Body of pancreas (tissue), 4 donors: Measurements from ENCODE around the gene RANBP17. TPM values are rescaled to one million over a fixed set of nuclear protein-coding genes. Genes with fewer than 3 reads are reported as not detected.
"Not testable (repeated sequence)": the region's sequence is repeated elsewhere in the genome, so short reads cannot be mapped to it uniquely, and the experiment has no call there.

Experiments used
- ATAC-seq: fragments of 150-250 bp; one replicate; pipeline ENCODE4 v1.9.1; 2016
- DNase-seq, 4 donors: peaks; one replicate each; pipeline ENCODE4 v3.0.0-alpha.2; 2019
- H3K27ac ChIP-seq, 4 donors: fragments of 200-600 bp; sonication (generic); 1 replicate in 3 of 4; 2 replicates in 1 of 4; pipeline versions ENCODE4 v1.5.1 to v1.6.1; 2016 to 2019; ENCODE audit warnings: mild to moderate bottlenecking in 1 of 4, mixed read lengths in 1 of 4, moderate library complexity in 1 of 4
- H3K27me3 ChIP-seq, 2 donors: fragments of 200-600 bp; sonication (generic); one replicate each; pipeline ENCODE4 v1.6.0; 2016; ENCODE audit warnings: mild to moderate bottlenecking in 1 of 2
- H3K36me3 ChIP-seq, 2 donors: fragments of 200-600 bp; sonication (generic); replicated peaks in 1 of 2; 2 replicates each; pipeline ENCODE4 v1.5.1; 2016; ENCODE audit warnings: low read depth in 2 of 2; ENCODE audit not compliant: insufficient read depth in 1 of 2
- H3K4me1 ChIP-seq: fragments of 200-600 bp; sonication (generic); one replicate; pipeline ENCODE4 v1.6.0; 2016
- H3K4me3 ChIP-seq, 2 donors: fragments of 200-600 bp; sonication (generic); 1 replicate in 1 of 2; 2 replicates in 1 of 2; pipeline ENCODE4 v1.5.1; 2016 to 2019
- H3K9me3 ChIP-seq, 3 donors: fragments of 200-600 bp; sonication (generic); 1 replicate in 2 of 3; 2 replicates in 1 of 3; pipeline ENCODE4 v1.5.1; 2016
- CTCF ChIP-seq, 7 experiments: fragments of 450-650 bp in 4 of 7; fragments of 200-600 bp in 3 of 7; sonication (generic) in 3 of 7; IDR thresholded peaks; one replicate each; pipeline ENCODE4 v1.5.1; 2016 to 2019; ENCODE audit warnings: antibody characterized with exemption in 7 of 7
- POLR2A ChIP-seq, 3 donors: fragments of 450-650 bp; IDR thresholded peaks; one replicate each; pipeline ENCODE4 v1.6.1; 2016; ENCODE audit warnings: antibody characterized with exemption in 3 of 3, mild to moderate bottlenecking in 2 of 3
- WGBS, 2 donors: methylation state at CpG; one replicate each; pipeline ENCODE4 v1.1.5; 2017; 5-methylcytosine and 5-hydroxymethylcytosine counted together
- intact Hi-C: fragments of 100-400 bp; cut with DNase I; formaldehyde crosslinking; loops from one replicate; pipeline ENCODE4 v1.15.1; 2023
- total RNA-seq, 2 donors: library from RNA; depleted of rRNA; stranded (reverse); fragments of >200 nt; gene quantifications; one replicate each; pipeline ENCODE4 v1.1.0, GENCODE V29; 2016

The RANBP17 gene
- total RNA-seq, 2 donors from 2014 or later: 6.6 to 9.1 TPM

- DNase-seq (no peak), ATAC-seq (no peak)
- no peak overlapping the region for H3K27ac ChIP-seq
- TF ChIP-seq CTCF (IDR thresholded peaks at IDR 0.05) (no peak), POLR2A (IDR thresholded peaks at IDR 0.05) (no peak)
- no peaks in the 10 kb centered on the region for H3K27me3 ChIP-seq
- H3K4me3 ChIP-seq: no peak overlapping the region
- no peaks in the 10 kb centered on the region for H3K4me1 ChIP-seq
- intact Hi-C loops: no loop called here
- H3K9me3 ChIP-seq: no peaks in the 10 kb centered on the region
- H3K36me3 ChIP-seq: no peaks in the 10 kb centered on the region
These were observed 304.9 kb downstream of the RANBP17 start for GRCh38 chr5:171166766-171167165.

- Histone ChIP-seq H3K9me3 (no peaks in the 10 kb centered on the region), H3K4me1 (no peaks in the 10 kb centered on the region), H3K4me3 (no peak overlapping the region), H3K27me3 (no peaks in the 10 kb centered on the region), H3K27ac (no peak overlapping the region), H3K36me3 (no peaks in the 10 kb centered on the region)
- no peak for ATAC-seq
- DNase-seq: no peak
- no peak for TF ChIP-seq POLR2A (IDR thresholded peaks at IDR 0.05)
- no peak for TF ChIP-seq CTCF (IDR thresholded peaks at IDR 0.05)
- intact Hi-C loops: no loop called here
- 78 to 86% methylated on average over 4 of the region's 4 CpGs for WGBS, 2 donors
These were observed 306.4 kb downstream of the RANBP17 start for GRCh38 chr5:171168171-171168570.

GRCh38 chr5:171174960-171175359 is 313.1 kb downstream of the RANBP17 start:
- H3K27ac ChIP-seq, intact Hi-C loops, H3K4me1 ChIP-seq, H3K9me3 ChIP-seq, H3K27me3 ChIP-seq, DNase-seq, H3K4me3 ChIP-seq, H3K36me3 ChIP-seq, ATAC-seq: not testable (repeated sequence)
- 94 to 98% methylated on average over 2 of the region's 2 CpGs for WGBS, 2 donors

- DNase-seq (no peak), ATAC-seq (no peak)
- Histone ChIP-seq H3K36me3 (no peaks in the 10 kb centered on the region), H3K27me3 (no peaks in the 10 kb centered on the region), H3K4me1 (no peaks in the 10 kb centered on the region), H3K9me3 (no peaks in the 10 kb centered on the region), H3K27ac (no peak overlapping the region), H3K4me3 (no peak overlapping the region)
- WGBS, 2 donors: 87 to 93% methylated on average over 3 of the region's 3 CpGs
- no peak for TF ChIP-seq POLR2A (IDR thresholded peaks at IDR 0.05)
- TF ChIP-seq CTCF (IDR thresholded peaks at IDR 0.05): no peak
- intact Hi-C loops: no loop called here
These were observed 313.9 kb downstream of the RANBP17 start for GRCh38 chr5:171175746-171176145.

GRCh38 chr5:171178190-171178589 is 316.4 kb downstream of the RANBP17 start:
- H3K27me3 ChIP-seq, H3K4me3 ChIP-seq, H3K36me3 ChIP-seq, DNase-seq, H3K4me1 ChIP-seq, ATAC-seq, H3K9me3 ChIP-seq, H3K27ac ChIP-seq, intact Hi-C loops: not testable (repeated sequence)
- WGBS, 2 donors: 95 to 97% methylated on average over 5 of the region's 5 CpGs

- 71 to 75% methylated on average over 4 of the region's 4 CpGs for WGBS, 2 donors
- no peak overlapping the region for H3K27ac ChIP-seq
- no peaks in the 10 kb centered on the region for H3K27me3 ChIP-seq
- H3K36me3 ChIP-seq: no peaks in the 10 kb centered on the region
- TF ChIP-seq CTCF (IDR thresholded peaks at IDR 0.05) (no peak), POLR2A (IDR thresholded peaks at IDR 0.05) (no peak)
- intact Hi-C loops: no loop called here
- H3K9me3 ChIP-seq: no peaks in the 10 kb centered on the region
- no peak for DNase-seq
- H3K4me3 ChIP-seq: no peak overlapping the region
- H3K4me1 ChIP-seq: no peaks in the 10 kb centered on the region
- no peak for ATAC-seq
These were observed 326.2 kb downstream of the RANBP17 start for GRCh38 chr5:171188016-171188415.
